Endothelial cell of umbilical vein (primary cell): ENCODE results near the gene ZFP14. TPM values are rescaled to one million over a fixed set of nuclear protein-coding genes. Genes with fewer than 3 reads are reported as not detected.

Experiments
- BruUV-seq: library from RNA; stranded (reverse); fragments of 400-500 nt; replicated peaks from 2 replicates; lab custom pipeline; 2021; lab: Mats Ljungman, UMichigan
- CTCF ChIA-PET: fragments of 300-600, 350-600 bp; sonication (Branson Sonifier 250); formaldehyde crosslinking; loops from one replicate; lab custom pipeline; 2021; ENCODE audit warnings: antibody characterized with exemption, inconsistent platforms; lab: Charles Lee
- POLR2A ChIA-PET: fragments of 300-600, 350-600 bp; sonication (Branson Sonifier 250); formaldehyde crosslinking; loops from one replicate; lab custom pipeline; 2021; ENCODE audit warnings: antibody characterized with exemption, inconsistent platforms; lab: Charles Lee
- DNase-seq: peaks from one replicate; pipeline ENCODE4 v3.0.0-alpha.2; 2011; ENCODE audit warnings: low read depth, low spot score
- FAIRE-seq: peaks from 2 replicates; lab custom pipeline; 2011; peaks lifted over from hg19 to GRCh38; lab: Jason Lieb, UNC
- H2AFZ ChIP-seq: 2 replicates; pipeline ENCODE4 v1.6.0; 2012; ENCODE audit warnings: low read depth, low read length, control low read depth, inconsistent platforms
- H3K27ac ChIP-seq: 2 replicates; pipeline ENCODE4 v1.5.1; 2011; ENCODE audit warnings: low read depth, mild to moderate bottlenecking, control low read depth, low read length, moderate library complexity; ENCODE audit not compliant: insufficient read depth
- H3K27me3 ChIP-seq, 2 experiments: 2 replicates each; pipeline versions ENCODE4 v1.6.0 to v1.6.1; 2011; ENCODE audit warnings: low read length in 2 of 2, mixed read lengths in 1 of 2; ENCODE audit not compliant: control insufficient read depth in 2 of 2, insufficient read depth in 2 of 2
- H3K36me3 ChIP-seq, 2 experiments: 2 replicates in 1 of 2; 3 replicates in 1 of 2; pipeline ENCODE4 v1.5.1; 2011; ENCODE audit warnings: low read length in 2 of 2, mild to moderate bottlenecking in 1 of 2, moderate library complexity in 1 of 2; ENCODE audit not compliant: control insufficient read depth in 2 of 2, insufficient read depth in 2 of 2; ENCODE audit errors: extremely low read depth in 1 of 2
- H3K4me1 ChIP-seq: 3 replicates; pipeline ENCODE4 v1.5.1; 2011; ENCODE audit warnings: mild to moderate bottlenecking, low read length; ENCODE audit not compliant: control insufficient read depth, insufficient read depth; ENCODE audit errors: extremely low read depth
- H3K4me2 ChIP-seq: 2 replicates; pipeline ENCODE4 v1.6.1; 2011; ENCODE audit warnings: low read length, control low read depth, mixed read lengths; ENCODE audit not compliant: insufficient read depth
- H3K4me3 ChIP-seq, 3 experiments: fragments of 200-600 bp in 1 of 3; sonication (generic), shearing (Covaris generic) in 1 of 3; replicated peaks in 1 of 3; 2 replicates each; pipeline ENCODE4 v1.5.1; 2011 to 2016; ENCODE audit warnings: control low read depth in 3 of 3, low read length in 3 of 3, mild to moderate bottlenecking in 2 of 3, inconsistent platforms in 1 of 3, low read depth in 1 of 3, moderate library complexity in 1 of 3; ENCODE audit not compliant: insufficient read depth in 1 of 3
- H3K79me2 ChIP-seq: 2 replicates; pipeline ENCODE4 v1.6.0; 2012; ENCODE audit warnings: low read length, inconsistent platforms; ENCODE audit not compliant: control insufficient read depth, insufficient read depth
- H3K9ac ChIP-seq: replicated peaks from 2 replicates; pipeline ENCODE3; 2011; ENCODE audit warnings: low read length, control low read depth; ENCODE audit not compliant: insufficient read depth; ENCODE audit errors: extremely low read depth
- H3K9me1 ChIP-seq: replicated peaks from 3 replicates; pipeline ENCODE4 v1.6.0; 2011; ENCODE audit warnings: mild to moderate bottlenecking, low read length; ENCODE audit not compliant: control insufficient read depth, insufficient read depth; ENCODE audit errors: extremely low read depth
- H3K9me3 ChIP-seq: replicated peaks from 2 replicates; pipeline ENCODE4 v1.5.1; 2012; ENCODE audit warnings: low read length, inconsistent platforms; ENCODE audit not compliant: control insufficient read depth, insufficient read depth
- H4K20me1 ChIP-seq: replicated peaks from 2 replicates; pipeline ENCODE3; 2011; ENCODE audit warnings: mild to moderate bottlenecking, low read length; ENCODE audit not compliant: control insufficient read depth, insufficient read depth; ENCODE audit errors: extremely low read depth
- EZH2 ChIP-seq: IDR thresholded peaks from 2 replicates; pipeline ENCODE4 v1.6.1; 2012; ENCODE audit warnings: borderline replicate concordance, low read depth, mild to moderate bottlenecking, moderate library complexity, low read length, inconsistent platforms; ENCODE audit not compliant: severe bottlenecking
- FOS ChIP-seq: IDR thresholded peaks from 2 replicates; pipeline ENCODE4 v1.6.1; 2011; ENCODE audit warnings: mild to moderate bottlenecking, low read length, moderate library complexity, borderline replicate concordance; ENCODE audit not compliant: insufficient read depth
- GATA2 ChIP-seq: IDR thresholded peaks from 2 replicates; pipeline ENCODE4 v1.7.0; 2011; ENCODE audit warnings: low read depth, mild to moderate bottlenecking, moderate library complexity, mixed read lengths, low read length; ENCODE audit not compliant: insufficient read length, insufficient read depth
- JUN ChIP-seq: IDR thresholded peaks from 2 replicates; pipeline ENCODE4 v1.6.1; 2011; ENCODE audit warnings: borderline replicate concordance, low read depth; ENCODE audit not compliant: insufficient read length, insufficient read depth
- MAX ChIP-seq: IDR thresholded peaks from 2 replicates; pipeline ENCODE4 v1.6.1; 2011; ENCODE audit not compliant: insufficient read depth, insufficient read length
- MYC ChIP-seq: IDR thresholded peaks from one replicate; pipeline ENCODE4 v1.6.1; 2011; ENCODE audit warnings: mild to moderate bottlenecking, low read depth, low read length
- POLR2A ChIP-seq: IDR thresholded peaks from 2 replicates; pipeline ENCODE4 v1.6.1; 2012; ENCODE audit warnings: low read depth, mild to moderate bottlenecking, control low read depth, low read length
- POLR2AphosphoS5 ChIP-seq: IDR thresholded peaks from 2 replicates; pipeline ENCODE4 v1.6.1; 2012; ENCODE audit warnings: low read depth, mild to moderate bottlenecking, control low read depth, low read length, moderate library complexity; ENCODE audit not compliant: insufficient read depth
- dilution Hi-C: fragments of 300-500 bp; cut with MboI; formaldehyde crosslinking; loops from one replicate; pipeline ENCODE4 v1.15.0; 2019; ENCODE audit warnings: low sequenced_read_pairs; ENCODE audit not compliant: extremely low pct_ligation_motif_present
- intact Hi-C: fragments of 100-400 bp; cut with micrococcal nuclease; formaldehyde crosslinking; loops from one replicate; pipeline ENCODE4 v1.10.0; 2022
- polyA plus RNA-seq, 4 experiments: library from polyadenylated mRNA; depleted of rRNA in 3 of 4; stranded (reverse) in 3 of 4; unstranded in 1 of 4; fragments of >200 nt; gene quantifications; 2 replicates each; pipeline versions ENCODE4 v1.2.1 to v1.2.3, GENCODE V29; 2011 to 2012; ENCODE audit warnings: missing spikeins in 1 of 4
- total RNA-seq: library from RNA; stranded (reverse); gene quantifications from 2 replicates; pipeline ENCODE4 v1.2.3, GENCODE V29; 2021

Gene ZFP14
- total and polyA plus RNA-seq, 2 donors (not counting 3 experiments of a cell fraction or from before 2014, with no cell fraction given), result 0.59 to 2.6 TPM

GRCh38 chr19:36421749-36422481 is 42.9 kb upstream of the ZFP14 start:
- Histone ChIP-seq H2AFZ (peak overlapping the region; percentile 93), H3K4me3 (peak overlapping the region; percentile 14 to 43 (median 35)), H3K9ac (no peak overlapping the region), H3K27ac (no peak overlapping the region), H3K9me3 (no peaks in the 10 kb centered on the region), H3K4me2 (peak overlapping the region; percentile 81), H3K79me2 (peaks cover 11% of the 10 kb centered on the region), H3K27me3 (no peaks in the 10 kb centered on the region), H4K20me1 (no peaks in the 10 kb centered on the region), H3K9me1 (no peaks in the 10 kb centered on the region), H3K36me3 (no peaks in the 10 kb centered on the region), H3K4me1 (peaks cover 11% of the 10 kb centered on the region)
- TF ChIP-seq POLR2AphosphoS5, result peak; percentile 16
- no peak for TF ChIP-seq JUN
- no peak for TF ChIP-seq POLR2A
- no peak for FAIRE-seq
- DNase-seq, result no peak
- ChIA-PET POLR2A (no interaction called here), CTCF (interaction anchor here (1.5 to 1.7 kb wide), 2 partner anchors 11 to 14 kb away, joined by 4 read pairs; no protein-coding TSS in a partner anchor)
- dilution Hi-C loops, result no loop called here
- intact Hi-C loops, result no loop called here
- no TSS peak for BruUV-seq

GRCh38 chr19:36420961-36421748 is 42.2 kb upstream of the ZFP14 start:
- POLR2A ChIA-PET, result no interaction called here
- DNase-seq (peak; percentile 33), FAIRE-seq (no peak)

More at GRCh38 chr19:36420961-36421748, 42.2 kb upstream of the ZFP14 start:
- peak overlapping the region; percentile 81 for H3K4me2 ChIP-seq
- H3K9ac ChIP-seq, result no peak overlapping the region
- dilution Hi-C loops, result no loop called here
- no peaks in the 10 kb centered on the region for H4K20me1 ChIP-seq
- H3K27ac ChIP-seq, result no peak overlapping the region
- CTCF ChIA-PET, result interaction anchor here (0.7 to 1.7 kb wide), 3 partner anchors 11 to 1431 kb away, joined by 3 to 4 read pairs (median 4); no protein-coding TSS in a partner anchor
- intact Hi-C loops, result no loop called here
- H3K9me1 ChIP-seq, result no peaks in the 10 kb centered on the region
- no TSS peak for BruUV-seq
- peaks cover 11% of the 10 kb centered on the region for H3K79me2 ChIP-seq
- no peaks in the 10 kb centered on the region for H3K9me3 ChIP-seq
- no peaks in the 10 kb centered on the region for H3K36me3 ChIP-seq
- no peaks in the 10 kb centered on the region for H3K27me3 ChIP-seq
- peaks cover 11% of the 10 kb centered on the region for H3K4me1 ChIP-seq
- TF ChIP-seq MAX (no peak), EZH2 (no peak), GATA2 (no peak), FOS (no peak), MYC (no peak), JUN (peak; percentile 12)
- H3K4me3 ChIP-seq, result peak overlapping the region; percentile 14 to 43 (median 35)
- peak overlapping the region; percentile 93 for H2AFZ ChIP-seq
